Activated naive CD4-positive, alpha-beta T cell (primary cell): ENCODE data around the gene PPME1.

Experiments
- DNase-seq, 4 experiments: peaks; one replicate each; lab custom pipeline; 2025; lab: John Stamatoyannopoulos, UW

The PPME1 gene

DNA sequence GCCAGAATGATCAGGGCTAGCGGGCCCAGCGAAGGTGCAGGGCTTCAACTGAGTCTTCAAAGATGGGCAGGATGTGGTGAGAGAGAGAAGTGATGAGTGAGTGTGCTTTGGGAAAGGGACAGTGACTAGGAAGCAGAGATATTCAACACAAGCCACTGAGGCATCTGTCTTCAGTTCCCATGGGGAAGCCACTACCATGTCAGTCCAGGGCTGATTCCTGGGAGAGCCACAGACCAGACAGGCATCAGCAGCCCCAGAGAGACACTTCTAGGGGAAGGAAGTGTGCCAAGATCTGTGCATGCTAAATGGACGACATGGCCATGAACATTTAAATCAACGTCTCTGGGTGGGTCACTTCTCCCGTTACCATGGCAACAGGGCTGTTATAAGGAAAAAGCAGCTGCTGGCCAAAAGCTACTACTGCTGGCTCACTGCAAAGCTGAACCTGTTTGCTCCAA is 111.9 kb downstream of the PPME1 start:
- no peak for DNase-seq

GRCh38 chr11:74283580-74284180 is 112.6 kb downstream of the PPME1 start:
- DNase-seq: no peak

- no peak for DNase-seq
Observed at GRCh38 chr11:74284466-74284865, 113.4 kb downstream of the PPME1 start.

DNA sequence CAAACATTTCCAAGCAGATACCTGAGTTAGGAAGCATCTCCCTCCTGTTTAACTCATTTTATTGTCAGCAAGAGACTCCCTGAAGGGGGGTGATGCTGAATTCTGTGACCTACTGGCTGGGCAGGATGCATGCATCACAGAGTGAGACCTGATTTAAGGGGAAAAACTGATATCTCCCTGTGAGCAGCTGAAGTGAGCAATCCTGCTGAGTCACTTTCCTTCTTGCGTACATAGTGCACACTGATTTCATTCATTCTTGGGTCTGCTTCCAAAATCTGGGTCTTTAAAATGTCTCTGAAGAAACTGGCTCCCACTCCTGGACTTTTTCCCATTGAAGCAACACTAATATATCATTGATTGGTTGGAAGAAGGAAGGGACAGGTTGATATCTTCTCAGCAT is 117.1 kb downstream of the PPME1 start:
- no peak for DNase-seq

DNA sequence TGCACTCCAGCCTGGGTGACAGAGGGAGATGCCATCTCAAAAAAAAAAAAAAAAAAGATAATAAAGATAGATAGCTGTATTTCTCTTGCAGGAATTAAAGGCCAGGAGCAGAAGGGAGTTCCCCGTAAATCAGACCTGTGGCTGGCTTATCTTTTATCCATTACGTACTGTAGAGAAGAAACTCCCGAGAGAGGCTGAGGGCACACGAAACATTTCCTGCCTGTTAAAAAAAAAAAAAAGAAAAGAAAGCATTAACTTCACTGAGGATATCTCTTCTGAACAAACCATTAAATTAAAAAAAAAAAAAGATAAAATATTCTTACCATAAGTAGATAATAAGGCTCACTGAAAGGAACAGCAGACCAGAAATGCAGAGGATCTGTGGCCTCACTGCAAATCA is 117.8 kb downstream of the PPME1 start:
- no peak for DNase-seq

- no peak for DNase-seq
Observed at GRCh38 chr11:74297484-74297883, 126.4 kb downstream of the PPME1 start.

DNA sequence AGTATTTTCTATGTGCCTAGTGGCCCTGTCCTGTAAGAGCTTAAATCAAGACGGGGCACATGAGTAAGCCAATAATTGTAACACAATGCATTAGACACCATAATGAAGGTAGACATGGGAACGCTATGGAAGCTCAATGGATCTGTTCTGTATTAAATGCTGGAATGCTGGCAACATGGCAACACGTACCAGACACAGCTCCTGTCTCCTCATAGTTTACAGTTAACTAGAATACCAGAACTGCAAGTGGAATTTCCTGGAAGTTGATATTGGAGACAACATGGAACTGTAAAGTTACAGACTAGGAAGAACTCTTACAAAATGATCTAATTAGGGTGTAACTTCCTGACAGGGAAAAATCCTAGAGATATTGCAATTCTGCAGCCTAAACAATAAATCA is 127.9 kb downstream of the PPME1 start:
- no peak for DNase-seq
